NCI-H748 treated with DMSO at 0.1 percent for 48 hours (cell line): Measurements from ENCODE around the gene ITGAD.
"Not testable (repeated sequence)": the region's sequence is repeated elsewhere in the genome, so short reads cannot be mapped to it uniquely, and the experiment has no call there.

ENCODE experiments used
- DNase-seq: peaks from one replicate; lab custom pipeline; 2025; lab: John Stamatoyannopoulos, UW

The ITGAD gene

DNA sequence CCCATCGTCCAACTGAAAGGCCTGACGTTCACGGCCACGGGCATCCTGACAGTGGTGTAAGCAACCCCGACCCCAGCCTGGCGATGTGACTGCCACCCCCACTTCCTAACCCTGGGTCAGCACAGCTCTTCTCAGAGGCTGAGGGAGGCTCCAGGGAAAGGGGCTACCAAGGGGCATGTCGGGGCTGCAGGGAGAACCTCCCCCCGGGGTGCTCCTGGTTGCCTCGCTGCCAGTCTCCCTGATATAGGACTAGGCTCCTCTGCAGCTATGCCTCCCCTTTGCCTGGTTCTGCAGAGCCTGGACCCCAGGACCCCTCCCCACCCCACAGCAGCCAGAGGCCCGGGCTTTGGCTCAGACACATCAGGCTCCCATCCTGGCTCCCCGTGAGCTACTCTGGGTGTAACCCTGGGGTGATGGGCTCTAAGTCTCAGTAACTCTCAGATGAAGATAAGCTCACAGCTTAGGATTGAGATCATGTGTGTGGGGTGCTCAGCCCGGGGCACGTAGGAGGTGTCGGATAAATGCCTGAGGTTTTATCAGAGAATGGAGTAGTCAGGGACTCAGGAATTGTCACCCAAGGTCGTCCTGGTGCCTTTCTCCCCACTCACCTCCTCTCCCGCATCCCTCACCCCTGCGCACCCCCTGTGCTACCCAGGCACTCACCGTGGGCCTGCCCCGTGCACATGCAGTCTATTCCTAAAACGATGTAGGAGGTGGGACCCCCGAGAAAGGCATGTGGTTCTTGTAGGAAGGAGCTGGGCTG is 10.6 kb downstream of the ITGAD start:
- DNase-seq, result no peak

DNA sequence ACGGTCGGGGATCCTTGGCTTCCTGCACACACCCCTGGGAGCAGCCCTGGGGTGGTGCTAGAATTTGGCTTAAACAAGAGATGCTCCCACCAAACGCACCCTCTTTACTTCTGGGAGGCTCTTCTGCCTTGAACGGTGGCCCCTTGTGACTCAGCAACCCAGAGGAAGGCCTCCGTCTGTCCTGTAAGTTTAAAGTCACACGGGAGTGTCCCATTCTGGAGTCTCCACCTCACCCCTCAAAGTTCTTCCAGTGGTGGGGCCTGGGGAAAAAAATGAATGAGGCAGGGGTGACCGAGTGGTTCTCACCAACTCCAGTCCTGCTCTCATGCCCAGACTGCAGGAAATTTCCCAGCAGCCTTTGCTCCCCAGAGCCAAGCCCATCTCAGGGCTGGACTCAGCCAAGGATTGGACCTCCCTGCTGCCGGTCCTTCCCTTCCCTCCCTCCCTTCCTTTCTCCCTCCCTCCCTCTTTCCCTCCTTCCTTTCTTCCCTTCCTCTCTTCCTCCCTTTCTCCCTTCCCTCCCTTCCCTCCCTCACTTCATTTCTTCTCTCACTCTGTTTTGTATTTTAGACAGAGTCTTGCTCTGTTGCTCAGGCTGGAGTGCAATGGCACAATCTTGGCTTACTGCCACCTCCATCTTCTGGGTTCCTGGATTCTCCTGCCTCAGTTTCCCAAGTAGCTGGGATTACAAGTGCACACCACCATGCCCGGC is 11.4 kb downstream of the ITGAD start:
- no peak for DNase-seq

DNA sequence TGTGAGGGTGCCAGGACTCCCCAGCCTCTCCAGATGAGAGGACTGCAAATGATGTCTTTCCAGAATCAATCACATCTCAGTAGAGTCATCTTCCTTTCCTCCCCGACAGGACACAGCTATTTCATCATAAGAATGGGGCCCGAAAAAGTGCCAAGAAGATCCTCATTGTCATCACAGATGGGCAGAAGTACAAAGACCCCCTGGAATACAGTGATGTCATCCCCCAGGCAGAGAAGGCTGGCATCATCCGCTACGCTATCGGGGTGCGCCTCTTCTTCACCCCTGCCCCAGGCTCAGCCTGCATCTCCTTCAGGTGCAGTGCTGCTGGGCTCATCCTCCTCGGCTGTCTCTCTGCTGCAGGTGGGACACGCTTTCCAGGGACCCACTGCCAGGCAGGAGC is 14.3 kb downstream of the ITGAD start:
- no peak for DNase-seq

DNA sequence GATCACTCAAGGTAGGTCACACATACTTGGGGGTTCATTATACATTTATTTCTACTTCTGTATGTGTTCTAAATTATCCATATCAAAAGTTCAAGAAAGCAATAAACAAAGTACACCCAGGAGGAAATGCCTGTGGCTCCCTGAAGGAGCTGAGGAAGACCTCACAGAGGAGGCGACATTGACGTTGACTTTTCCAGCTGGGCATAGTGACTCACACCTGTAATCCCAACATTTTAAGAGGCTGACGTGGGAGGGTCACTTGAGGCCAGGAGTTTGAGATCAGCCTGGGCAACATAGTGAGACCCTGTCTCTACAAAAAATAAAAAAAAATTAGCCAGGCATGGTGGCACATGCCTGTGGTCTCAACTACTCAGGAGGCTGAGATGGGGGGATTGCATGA is 16.3 kb downstream of the ITGAD start:
- no peak for DNase-seq

DNA sequence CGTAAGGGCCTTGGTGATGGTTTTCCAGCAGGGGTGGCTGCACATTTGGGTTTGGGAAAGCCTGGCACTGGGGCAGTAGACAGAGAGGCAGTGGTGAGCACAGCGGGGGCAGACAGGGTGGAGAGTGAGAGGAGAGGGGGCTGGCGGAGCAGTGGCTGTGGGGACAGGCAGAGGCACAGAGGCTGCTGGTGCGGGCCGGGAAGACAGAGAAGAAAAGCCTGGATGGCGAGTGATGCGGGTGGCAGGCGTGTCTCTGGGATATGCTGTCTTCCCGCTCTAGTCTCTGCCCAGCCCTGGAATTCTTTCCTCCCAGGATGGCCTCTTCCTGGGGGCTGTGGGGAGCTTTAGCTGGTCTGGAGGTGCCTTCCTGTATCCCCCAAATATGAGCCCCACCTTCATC is 16.9 kb downstream of the ITGAD start:
- DNase-seq, result no peak

DNA sequence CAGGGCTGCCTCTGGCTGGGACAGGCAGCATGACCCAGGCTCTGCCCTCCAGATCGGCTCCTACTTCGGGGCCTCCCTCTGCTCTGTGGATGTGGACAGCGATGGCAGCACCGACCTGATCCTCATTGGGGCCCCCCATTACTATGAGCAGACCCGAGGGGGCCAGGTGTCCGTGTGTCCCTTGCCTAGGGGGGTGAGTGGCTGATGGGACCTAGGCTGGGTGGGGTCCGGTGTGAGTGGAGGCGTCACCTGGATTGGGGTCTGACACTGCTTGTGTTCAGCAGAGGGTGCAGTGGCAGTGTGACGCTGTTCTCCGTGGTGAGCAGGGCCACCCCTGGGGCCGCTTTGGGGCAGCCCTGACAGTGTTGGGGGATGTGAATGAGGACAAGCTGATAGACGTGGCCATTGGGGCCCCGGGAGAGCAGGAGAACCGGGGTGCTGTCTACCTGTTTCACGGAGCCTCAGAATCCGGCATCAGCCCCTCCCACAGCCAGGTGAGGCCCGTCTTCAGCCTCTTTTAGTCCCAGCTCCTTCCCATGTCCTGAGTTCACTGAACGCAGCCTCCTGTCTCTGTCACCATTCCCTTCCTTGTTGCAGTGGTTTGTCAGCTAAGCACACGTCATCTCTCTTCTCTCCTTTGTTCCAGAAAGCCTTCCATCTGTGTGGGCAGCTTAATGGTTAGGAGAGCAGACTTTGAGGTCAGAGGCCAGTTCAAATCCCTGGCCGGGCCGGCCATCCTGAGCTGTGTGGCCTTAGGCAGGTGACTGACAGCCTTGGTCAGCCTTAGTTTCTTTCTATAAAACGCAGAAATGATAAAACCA is 18.1 kb downstream of the ITGAD start:
- DNase-seq, result no peak

DNA sequence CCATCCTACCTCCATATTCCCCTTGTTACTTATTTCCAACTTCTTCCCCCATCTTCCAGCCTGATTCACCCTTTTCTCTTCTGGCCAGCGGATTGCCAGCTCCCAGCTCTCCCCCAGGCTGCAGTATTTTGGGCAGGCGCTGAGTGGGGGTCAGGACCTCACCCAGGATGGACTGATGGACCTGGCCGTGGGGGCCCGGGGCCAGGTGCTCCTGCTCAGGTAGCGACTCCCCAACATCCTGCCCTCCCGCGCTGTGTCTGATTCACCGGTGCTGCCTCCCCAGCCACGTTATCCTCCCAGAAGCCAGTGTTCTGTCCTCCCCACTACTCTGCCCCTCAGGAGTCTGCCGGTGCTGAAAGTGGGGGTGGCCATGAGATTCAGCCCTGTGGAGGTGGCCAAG is 19.6 kb downstream of the ITGAD start:
- no peak for DNase-seq

DNA sequence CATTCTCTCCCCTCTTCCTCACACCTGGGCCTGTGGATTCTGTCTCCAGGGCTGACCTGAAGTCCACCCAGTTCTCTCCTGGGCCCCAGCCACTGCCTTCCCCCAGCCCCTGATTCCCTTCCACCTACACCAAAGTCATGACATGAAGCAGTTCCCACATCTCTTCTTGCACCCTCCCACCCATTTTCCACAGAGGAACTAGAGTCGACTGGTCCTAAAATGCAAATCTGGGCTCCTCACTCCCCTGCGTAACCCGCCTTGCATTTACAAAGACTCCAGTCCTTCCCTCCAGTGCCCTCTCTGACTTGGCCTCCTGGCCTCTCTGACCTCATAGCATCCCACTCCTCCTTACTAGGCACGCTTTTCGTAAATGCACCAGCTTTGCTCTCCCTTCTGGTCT is 20.2 kb downstream of the ITGAD start:
- DNase-seq, result no peak

DNA sequence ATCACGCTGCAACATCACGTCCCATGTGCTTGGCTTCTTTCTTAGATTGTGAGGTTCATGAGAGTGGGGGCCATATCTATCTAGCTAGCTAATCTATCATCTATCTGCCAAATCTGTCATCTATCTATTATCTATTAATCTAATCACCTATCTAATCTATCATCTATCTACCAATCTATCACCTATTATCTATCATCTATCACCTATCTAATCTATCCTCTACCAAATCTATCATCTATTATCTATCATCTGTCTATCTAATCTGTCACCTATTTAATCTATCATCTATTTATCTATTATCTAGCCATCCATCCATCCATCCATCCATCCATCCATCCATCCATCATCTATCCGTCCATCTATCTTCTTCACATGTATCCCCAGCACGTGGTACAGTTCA is 20.8 kb downstream of the ITGAD start:
- DNase-seq, result no peak

DNA sequence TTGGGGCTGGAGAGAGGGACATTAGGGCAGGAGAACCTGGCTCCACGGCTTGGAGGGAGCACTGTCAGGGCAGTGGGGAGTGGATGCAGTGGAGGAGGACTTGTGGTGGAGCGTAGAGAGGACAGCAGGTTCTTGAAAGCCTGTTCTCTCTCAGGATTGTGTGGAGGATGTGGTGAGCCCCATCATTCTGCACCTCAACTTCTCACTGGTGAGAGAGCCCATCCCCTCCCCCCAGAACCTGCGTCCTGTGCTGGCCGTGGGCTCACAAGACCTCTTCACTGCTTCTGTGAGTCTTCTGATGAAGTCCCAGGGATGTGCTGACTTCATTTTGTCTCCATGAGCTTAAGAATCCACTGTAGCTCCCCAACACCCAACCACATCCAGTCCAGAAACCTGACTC is 21.6 kb downstream of the ITGAD start:
- no peak for DNase-seq

DNA sequence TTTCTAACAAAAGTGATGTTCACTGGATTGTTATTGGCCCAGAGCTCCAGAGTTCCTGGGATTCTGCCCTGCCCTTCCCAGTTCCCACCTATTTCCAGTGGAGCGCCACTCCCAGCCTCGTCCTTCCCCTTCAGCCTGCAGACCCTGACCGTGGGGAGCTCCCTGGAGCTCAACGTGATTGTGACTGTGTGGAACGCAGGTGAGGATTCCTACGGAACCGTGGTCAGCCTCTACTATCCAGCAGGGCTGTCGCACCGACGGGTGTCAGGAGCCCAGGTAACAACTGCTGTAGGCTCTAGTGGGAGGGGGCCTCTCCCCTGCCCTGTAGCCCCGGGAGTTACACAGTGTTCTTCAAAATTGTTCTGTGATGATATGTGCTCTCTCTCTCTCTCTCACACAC is 23.2 kb downstream of the ITGAD start:
- no peak for DNase-seq

DNA sequence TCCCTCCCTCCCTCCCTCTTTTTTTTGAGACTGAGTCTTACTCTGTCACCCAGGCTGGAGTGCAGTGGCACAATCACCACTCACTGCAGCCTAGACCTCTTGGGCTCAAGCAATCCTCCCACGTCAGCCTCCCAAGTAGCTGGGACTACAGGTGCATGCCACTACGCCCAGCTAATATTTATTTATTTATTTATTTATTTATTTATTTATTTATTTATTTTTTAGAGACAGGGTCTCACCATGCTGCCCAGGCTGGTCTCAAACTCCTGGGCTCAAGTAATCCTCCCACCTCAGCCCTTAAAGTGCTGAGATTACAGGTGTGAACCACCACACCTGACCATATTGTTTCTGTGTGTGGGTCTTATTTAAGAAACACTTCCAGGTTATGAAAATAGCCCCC is 23.9 kb downstream of the ITGAD start:
- DNase-seq, result not testable (repeated sequence)

DNA sequence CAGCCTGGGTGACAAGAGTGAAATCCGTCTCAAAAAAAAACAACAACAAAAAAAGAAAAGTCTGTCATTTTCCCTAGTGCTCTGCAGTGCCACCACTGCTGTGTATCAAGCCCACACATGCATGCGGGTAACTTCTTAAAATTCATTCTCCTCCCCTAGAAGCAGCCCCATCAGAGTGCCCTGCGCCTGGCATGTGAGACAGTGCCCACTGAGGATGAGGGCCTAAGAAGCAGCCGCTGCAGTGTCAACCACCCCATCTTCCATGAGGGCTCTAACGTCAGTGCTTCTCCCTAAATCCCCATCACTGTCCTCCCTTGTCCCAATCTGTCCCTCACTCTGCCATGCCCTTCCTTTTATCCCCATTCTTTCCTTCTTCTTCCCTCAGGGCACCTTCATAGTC is 24.8 kb downstream of the ITGAD start:
- no peak for DNase-seq

DNA sequence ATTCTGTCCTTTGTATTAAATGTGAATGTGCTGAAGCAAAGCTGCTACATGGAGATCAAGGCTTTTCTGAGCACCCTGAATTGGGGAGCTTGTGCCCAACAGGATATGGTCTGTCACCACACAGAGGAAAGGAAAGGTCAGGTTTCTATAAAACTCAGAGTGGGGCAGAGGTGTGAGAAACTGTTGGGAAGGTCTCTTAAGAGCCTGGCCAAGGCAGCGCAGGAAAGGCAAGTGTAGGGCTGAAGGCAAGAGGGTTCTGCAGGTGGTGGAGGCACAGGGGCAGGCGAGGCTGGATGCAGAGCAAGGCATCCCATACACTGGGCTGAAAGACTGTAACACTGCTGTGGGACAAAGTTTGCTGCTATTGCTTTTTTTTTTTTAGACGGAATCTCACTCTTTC is 26.9 kb downstream of the ITGAD start:
- no peak for DNase-seq

DNA sequence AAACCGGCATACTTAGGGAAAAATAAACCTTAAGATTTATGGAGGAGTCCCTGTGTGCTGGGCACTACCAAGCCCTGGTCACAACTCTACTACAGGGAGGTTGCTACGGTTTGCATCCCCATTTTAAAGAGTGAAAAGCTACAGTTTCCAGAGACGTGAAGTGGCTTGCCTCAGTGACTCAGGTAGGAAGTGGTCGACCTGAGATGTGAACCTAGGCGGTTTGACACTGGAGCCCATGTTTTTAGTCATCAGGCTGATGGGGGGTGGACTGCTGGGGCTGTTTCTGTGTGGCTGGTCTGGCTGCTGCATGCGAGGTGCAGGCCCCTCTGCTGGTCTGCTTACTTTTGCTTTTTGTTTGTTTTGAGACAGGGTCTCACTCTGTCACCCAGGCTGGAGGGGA is 28.5 kb downstream of the ITGAD start:
- no peak for DNase-seq

DNA sequence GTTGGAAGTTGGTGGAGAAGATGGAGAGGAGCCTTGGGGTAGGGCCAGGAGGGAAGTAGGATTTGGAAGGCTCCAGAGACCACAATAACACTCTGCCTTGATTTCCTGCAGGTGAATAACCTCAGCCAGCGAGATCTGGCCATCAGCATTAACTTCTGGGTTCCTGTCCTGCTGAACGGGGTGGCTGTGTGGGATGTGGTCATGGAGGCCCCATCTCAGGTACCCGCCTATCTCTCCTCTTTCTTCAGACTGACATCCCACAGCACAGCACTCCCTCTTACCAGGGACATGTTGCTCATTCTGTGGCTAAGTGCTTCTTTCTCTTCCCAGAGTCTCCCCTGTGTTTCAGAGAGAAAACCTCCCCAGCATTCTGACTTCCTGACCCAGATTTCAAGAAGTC is 30.1 kb downstream of the ITGAD start:
- no peak for DNase-seq

DNA sequence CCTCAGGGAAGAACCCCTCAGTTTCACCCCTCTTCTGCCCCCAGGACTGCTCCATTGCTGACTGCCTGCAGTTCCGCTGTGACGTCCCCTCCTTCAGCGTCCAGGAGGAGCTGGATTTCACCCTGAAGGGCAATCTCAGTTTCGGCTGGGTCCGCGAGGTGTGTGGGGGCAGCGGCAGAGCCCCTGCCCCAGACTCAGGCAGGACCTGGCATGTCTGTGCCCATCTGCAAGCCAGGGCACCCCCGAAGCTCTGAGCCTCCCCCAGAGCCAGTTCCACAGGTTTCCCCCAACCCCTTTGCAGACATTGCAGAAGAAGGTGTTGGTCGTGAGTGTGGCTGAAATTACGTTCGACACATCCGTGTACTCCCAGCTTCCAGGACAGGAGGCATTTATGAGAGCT is 30.7 kb downstream of the ITGAD start:
- no peak for DNase-seq

DNA sequence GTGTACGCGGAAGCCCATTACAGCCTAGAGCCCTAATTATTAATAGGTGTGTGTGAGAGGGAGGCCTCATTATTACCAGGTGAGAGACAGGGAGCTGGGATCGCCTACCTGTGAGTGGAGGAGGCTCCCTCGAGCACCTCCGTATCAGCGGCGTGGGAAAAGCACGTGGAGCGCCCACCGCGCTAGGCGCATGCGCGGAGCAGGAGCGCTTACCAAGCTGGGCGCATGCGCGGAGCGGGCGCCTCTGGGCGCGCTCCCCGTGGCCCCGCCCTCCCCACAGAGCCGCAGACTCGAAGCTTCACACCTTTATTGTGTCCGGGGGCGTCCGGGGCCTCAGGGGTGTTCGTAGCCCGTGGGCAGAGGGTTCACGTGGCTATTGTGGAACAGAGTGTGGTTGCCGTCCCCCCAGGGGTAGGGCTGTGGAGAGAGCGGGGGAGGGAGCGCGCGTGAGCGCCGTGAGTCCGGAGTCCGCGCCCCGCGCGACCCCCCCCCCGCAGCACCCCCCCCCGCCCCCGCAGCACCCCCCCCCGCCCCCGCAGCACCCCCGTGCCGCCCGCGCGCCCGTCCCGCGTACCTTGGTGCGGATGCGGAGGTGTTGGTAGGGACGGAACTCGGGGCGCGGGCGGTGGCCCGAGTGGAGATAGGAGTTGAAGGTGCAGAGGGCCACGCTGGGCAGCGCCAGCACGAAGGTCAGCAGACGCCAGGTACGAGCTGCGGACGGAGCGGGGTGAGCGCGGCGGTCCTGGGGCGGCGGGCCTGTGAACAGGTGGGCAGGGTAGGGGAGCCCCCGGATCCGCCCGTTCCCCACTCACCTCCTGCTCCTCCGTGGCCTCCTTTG is 34.5 kb downstream of the ITGAD start:
- no peak for DNase-seq

DNA sequence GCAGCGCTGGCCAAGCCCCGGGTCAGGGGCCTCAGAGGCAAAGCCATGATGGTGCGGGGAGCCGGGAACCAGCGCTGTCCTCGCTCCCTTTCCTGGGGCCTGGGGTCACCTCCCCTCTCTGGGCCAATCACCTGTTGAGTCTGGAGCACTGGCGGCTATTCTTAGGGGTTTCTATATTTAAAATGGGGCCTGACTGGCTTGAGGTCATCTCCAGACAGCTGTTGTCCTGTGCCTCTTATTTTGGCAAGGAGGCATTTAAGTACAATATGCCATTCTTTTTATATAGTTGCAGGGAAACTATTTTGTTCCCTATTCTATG is 35.1 kb downstream of the ITGAD start, which contains the start of gene COX6A2:
Gene COX6A2 (minus strand): TSS at position 82 of the 319 bp plus-strand sequence. CDS start 35 bp downstream, at position 47.
- DNase-seq, result no peak

DNA sequence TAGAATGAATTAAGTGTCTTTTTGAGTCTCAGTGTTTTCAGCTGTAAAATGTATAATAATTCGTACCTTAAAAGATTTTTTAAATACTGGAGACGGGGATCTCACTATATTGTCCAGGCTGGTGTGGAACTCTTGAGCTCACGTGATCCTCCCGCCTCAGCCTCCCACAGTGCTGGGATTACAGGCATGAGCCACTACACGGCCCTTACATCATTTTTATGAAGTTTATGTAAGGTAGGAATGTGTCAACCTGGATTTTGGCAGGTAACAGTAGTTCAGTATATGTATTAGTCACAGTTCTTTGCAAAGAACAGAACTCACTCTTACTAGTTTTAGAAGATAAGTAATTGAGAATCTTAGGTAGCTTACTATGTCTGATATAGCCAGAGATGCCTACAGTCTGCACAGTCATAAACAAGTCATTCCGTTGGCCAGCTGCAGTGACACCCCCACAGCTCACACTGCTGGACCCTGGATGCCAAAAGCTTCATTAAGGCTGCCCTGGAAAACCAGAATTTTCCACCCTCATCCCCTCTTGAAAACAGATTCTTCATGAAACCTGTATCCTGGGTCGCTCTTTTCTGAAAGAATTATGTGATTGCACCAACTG is 35.6 kb downstream of the ITGAD start:
- no peak for DNase-seq

DNA sequence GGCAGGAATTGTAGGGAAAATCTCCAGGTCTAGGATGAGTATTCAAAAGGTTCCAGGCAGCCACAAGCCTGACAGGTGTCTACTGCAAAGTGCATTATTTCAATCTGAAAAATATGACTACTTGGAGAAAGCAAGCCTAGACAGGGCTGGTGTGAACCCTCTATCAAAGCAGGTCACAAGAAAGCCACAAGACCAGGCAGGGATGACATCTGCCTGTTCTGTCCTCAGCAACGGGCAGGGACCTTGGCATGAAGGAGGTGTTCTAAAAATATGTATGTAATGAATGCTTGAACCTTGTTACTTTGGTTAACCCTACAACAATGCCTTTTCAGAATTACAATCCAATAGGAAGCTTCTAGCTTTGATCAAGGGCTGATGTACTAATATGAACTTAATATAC is 36.2 kb downstream of the ITGAD start:
- no peak for DNase-seq

DNA sequence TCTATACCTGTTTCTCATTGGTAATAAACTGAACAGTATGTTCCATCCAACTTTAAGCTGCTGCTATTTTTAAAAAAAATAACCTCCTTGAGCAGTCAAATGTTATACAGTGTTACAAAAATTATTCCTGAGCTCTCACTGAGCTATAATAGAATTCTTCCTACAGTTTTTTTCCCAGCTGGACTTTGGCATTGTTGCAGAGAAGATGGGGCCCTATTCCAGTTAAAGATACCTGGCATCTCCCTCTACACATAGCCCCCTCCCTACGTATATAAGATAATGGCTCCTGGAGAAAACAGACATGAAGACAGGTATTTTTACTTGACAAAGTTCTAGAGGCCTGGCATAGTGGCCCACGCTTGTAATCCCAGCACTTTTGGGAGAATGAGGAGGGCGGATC is 36.7 kb downstream of the ITGAD start:
- DNase-seq, result no peak
